HEK293 (cell line): ENCODE data around the gene MUCL3.
"Not testable (repeated sequence)": the region's sequence is repeated elsewhere in the genome, so short reads cannot be mapped to it uniquely, and the experiment has no call there.

Experiments
- CTCF ChIA-PET: fragments of 350-600 bp; formaldehyde crosslinking; extraction: SDS; loops from one replicate; lab custom pipeline; 2021; ENCODE audit warnings: antibody characterized with exemption; lab: Yijun Ruan, JAX
- POLR2A ChIA-PET: fragments of 300-600 bp; formaldehyde crosslinking; extraction: SDS; loops from one replicate; lab custom pipeline; 2020; ENCODE audit warnings: antibody characterized with exemption, inconsistent platforms; lab: Yijun Ruan, JAX
- H3K27ac ChIP-seq: fragments of 200-500 bp; sonication (Bioruptor generic); 2 replicates; pipeline ENCODE4 v1.5.1; 2014; ENCODE audit warnings: low read depth, low read length, control low read depth, inconsistent platforms; ENCODE audit errors: extremely low read depth
- H3K36me3 ChIP-seq, 2 experiments: fragments of 200-500 bp in 1 of 2; sonication (Bioruptor generic) in 1 of 2; 1 replicate in 1 of 2; 2 replicates in 1 of 2; pipeline ENCODE4 v1.5.1; 2014 to 2017; ENCODE audit warnings: inconsistent platforms in 2 of 2, low read length in 2 of 2; ENCODE audit not compliant: control insufficient read depth in 2 of 2, insufficient read depth in 1 of 2
- H3K4me1 ChIP-seq: fragments of 200-500 bp; sonication (Bioruptor generic); 2 replicates; pipeline ENCODE4 v1.5.1; 2014; ENCODE audit warnings: mild to moderate bottlenecking, low read length, inconsistent platforms; ENCODE audit not compliant: control insufficient read depth, insufficient read depth
- H3K4me3 ChIP-seq: 2 replicates; pipeline ENCODE4 v1.5.1; 2011; ENCODE audit warnings: low read depth, mild to moderate bottlenecking, control low read depth, low read length, moderate library complexity
- H3K9me3 ChIP-seq: fragments of 200-500 bp; sonication (Bioruptor generic); 2 replicates; pipeline ENCODE4 v1.5.1; 2014; ENCODE audit warnings: low read depth, low read length, inconsistent platforms; ENCODE audit not compliant: control insufficient read depth, insufficient read depth
- CTCF ChIP-seq: fragments of 450-650 bp; formaldehyde crosslinking; IDR thresholded peaks from 2 replicates; pipeline ENCODE4 v1.5.1; 2016; ENCODE audit warnings: missing biosample characterization, missing genetic modification characterization
- FEZF1 ChIP-seq: fragments of 450-650 bp; formaldehyde crosslinking; IDR thresholded peaks from 2 replicates; pipeline ENCODE4 v1.5.1; 2016; ENCODE audit warnings: missing biosample characterization, missing genetic modification characterization
- TRIM28 ChIP-seq: IDR thresholded peaks from 2 replicates; pipeline ENCODE4 v1.6.1; 2011; ENCODE audit warnings: low read length, control low read depth, borderline replicate concordance
- ZBTB44 ChIP-seq: fragments of 450-650 bp; IDR thresholded peaks from 2 replicates; pipeline ENCODE4 v1.5.1; 2018; ENCODE audit warnings: missing biosample characterization, mild to moderate bottlenecking, missing genetic modification characterization
- ZBTB49 ChIP-seq: fragments of 450-650 bp; formaldehyde crosslinking; IDR thresholded peaks from 2 replicates; pipeline ENCODE4 v1.5.1; 2016; ENCODE audit warnings: missing biosample characterization, missing genetic modification characterization, low read depth
- ZFP41 ChIP-seq: fragments of 450-650 bp; formaldehyde crosslinking; IDR thresholded peaks from 2 replicates; pipeline ENCODE4 v1.5.1; 2016; ENCODE audit warnings: missing biosample characterization, missing genetic modification characterization, borderline replicate concordance
- ZNF114 ChIP-seq: fragments of 450-650 bp; formaldehyde crosslinking; IDR thresholded peaks from 2 replicates; pipeline ENCODE4 v1.5.0; 2017; ENCODE audit warnings: missing biosample characterization, missing genetic modification characterization
- ZNF211 ChIP-seq: fragments of 450-650 bp; formaldehyde crosslinking; IDR thresholded peaks from 2 replicates; pipeline ENCODE4 v1.5.1; 2016; ENCODE audit warnings: low read depth, missing biosample characterization, missing genetic modification characterization
- ZNF292 ChIP-seq: fragments of 450-650 bp; formaldehyde crosslinking; IDR thresholded peaks from 2 replicates; pipeline ENCODE4 v1.5.1; 2016; ENCODE audit warnings: low read depth, missing biosample characterization, missing genetic modification characterization, borderline replicate concordance
- ZNF362 ChIP-seq: fragments of 450-650 bp; formaldehyde crosslinking; IDR thresholded peaks from 2 replicates; pipeline ENCODE4 v1.5.1; 2016; ENCODE audit warnings: missing biosample characterization, missing genetic modification characterization
- ZNF404 ChIP-seq: fragments of 450-650 bp; formaldehyde crosslinking; IDR thresholded peaks from 2 replicates; pipeline ENCODE4 v1.5.1; 2017; ENCODE audit warnings: missing biosample characterization, missing genetic modification characterization
- ZNF473 ChIP-seq: fragments of 450-650 bp; formaldehyde crosslinking; IDR thresholded peaks from 2 replicates; pipeline ENCODE4 v1.5.1; 2017; ENCODE audit warnings: missing biosample characterization, missing genetic modification characterization
- ZNF518A ChIP-seq: fragments of 450-650 bp; formaldehyde crosslinking; conservative IDR thresholded peaks from 2 replicates; pipeline ENCODE4 v1.5.1; 2016; ENCODE audit warnings: low read depth, missing biosample characterization, missing genetic modification characterization
- ZNF629 ChIP-seq: fragments of 450-650 bp; formaldehyde crosslinking; IDR thresholded peaks from 2 replicates; pipeline ENCODE4 v1.5.1; 2017; ENCODE audit warnings: missing biosample characterization, missing genetic modification characterization
- ZSCAN18 ChIP-seq: fragments of 450-650 bp; formaldehyde crosslinking; IDR thresholded peaks from 2 replicates; pipeline ENCODE4 v1.5.1; 2016; ENCODE audit warnings: missing biosample characterization, missing genetic modification characterization
- ZXDB ChIP-seq: fragments of 450-650 bp; formaldehyde crosslinking; IDR thresholded peaks from 2 replicates; pipeline ENCODE4 v1.5.1; 2016; ENCODE audit warnings: missing biosample characterization, missing genetic modification characterization

The MUCL3 gene

GRCh38 chr6:30922447-30922852 is 18.3 kb upstream of the MUCL3 start:
- Histone ChIP-seq H3K4me1 (no peaks in the 10 kb centered on the region), H3K36me3 (peaks cover 32 to 93% of the 10 kb centered on the region in 2 experiments), H3K4me3 (no peak overlapping the region), H3K9me3 (no peaks in the 10 kb centered on the region), H3K27ac (no peak overlapping the region)
- ChIA-PET CTCF (interaction anchor here (0.6 to 1.5 kb wide), 2 partner anchors 157 to 165 kb away, joined by 4 read pairs; no protein-coding TSS in a partner anchor), POLR2A (no interaction called here)
- TF ChIP-seq ZNF629 (no peak), ZNF292 (tag by site-specific recombination) (no peak)

GRCh38 chr6:30924040-30924627 is 16.6 kb upstream of the MUCL3 start:
- H3K4me1 ChIP-seq, H3K27ac ChIP-seq, H3K4me3 ChIP-seq, H3K9me3 ChIP-seq: not testable (repeated sequence)
- POLR2A ChIA-PET: interaction anchor here (1.6 kb wide), 1 partner anchor 10 kb away, joined by 3 read pairs; the partner anchor contains the start of gene VARS2
- CTCF ChIA-PET: interaction anchor here (0.6 to 2.9 kb wide), 3 partner anchors 8 to 511 kb away, joined by 4 to 15 read pairs (median 5); partner anchors contain the start of gene VARS2
- H3K36me3 ChIP-seq: peaks cover 22 to 89% of the 10 kb centered on the region in 2 experiments

- ChIA-PET POLR2A (interaction anchor here (0.6 to 1.5 kb wide), 4 partner anchors 11 to 312 kb away, joined by 3 to 7 read pairs (median 4); partner anchors contain the start of gene MUC21), CTCF (interaction anchor here (0.9 to 2.9 kb wide), 4 partner anchors 11 to 212 kb away, joined by 3 to 15 read pairs (median 4); partner anchors contain the start of gene PSORS1C2)
- Histone ChIP-seq H3K36me3 (peaks cover 10 to 64% of the 10 kb centered on the region in 2 experiments; a peak in 2 of 3 replicates), H3K9me3 (no peaks in the 10 kb centered on the region), H3K4me3 (no peak overlapping the region), H3K27ac (no peak overlapping the region), H3K4me1 (no peaks in the 10 kb centered on the region)
- TF ChIP-seq ZNF404 (tag by site-specific recombination): no peak
- TF ChIP-seq TRIM28: no peak
- TF ChIP-seq ZBTB49 (tag by site-specific recombination): no peak
- TF ChIP-seq ZFP41 (tag by site-specific recombination): no peak
- no peak for TF ChIP-seq ZSCAN18 (tag by site-specific recombination)
- TF ChIP-seq ZNF362 (tag by site-specific recombination): no peak
- no peak for TF ChIP-seq ZXDB (tag by site-specific recombination)
- no peak for TF ChIP-seq ZNF114 (tag by site-specific recombination)
- no peak for TF ChIP-seq ZBTB44 (tag by site-specific recombination)
- TF ChIP-seq ZNF473: no peak
- TF ChIP-seq ZNF211 (tag by site-specific recombination): no peak
- no peak for TF ChIP-seq CTCF (tag by site-specific recombination)
- TF ChIP-seq ZNF518A (tag by site-specific recombination): no peak
- no peak for TF ChIP-seq FEZF1 (tag by site-specific recombination)
Measured at GRCh38 chr6:30926644-30927043, 14.1 kb upstream of the MUCL3 start.
